Measurements from ENCODE around the gene TET2.

Gene TET2

GRCh38 chr4:105140684-105141490 is 5.8 kb upstream of the TET2 start:
- DNase-seq (ENCODE audit: low read depth): no peak

DNA sequence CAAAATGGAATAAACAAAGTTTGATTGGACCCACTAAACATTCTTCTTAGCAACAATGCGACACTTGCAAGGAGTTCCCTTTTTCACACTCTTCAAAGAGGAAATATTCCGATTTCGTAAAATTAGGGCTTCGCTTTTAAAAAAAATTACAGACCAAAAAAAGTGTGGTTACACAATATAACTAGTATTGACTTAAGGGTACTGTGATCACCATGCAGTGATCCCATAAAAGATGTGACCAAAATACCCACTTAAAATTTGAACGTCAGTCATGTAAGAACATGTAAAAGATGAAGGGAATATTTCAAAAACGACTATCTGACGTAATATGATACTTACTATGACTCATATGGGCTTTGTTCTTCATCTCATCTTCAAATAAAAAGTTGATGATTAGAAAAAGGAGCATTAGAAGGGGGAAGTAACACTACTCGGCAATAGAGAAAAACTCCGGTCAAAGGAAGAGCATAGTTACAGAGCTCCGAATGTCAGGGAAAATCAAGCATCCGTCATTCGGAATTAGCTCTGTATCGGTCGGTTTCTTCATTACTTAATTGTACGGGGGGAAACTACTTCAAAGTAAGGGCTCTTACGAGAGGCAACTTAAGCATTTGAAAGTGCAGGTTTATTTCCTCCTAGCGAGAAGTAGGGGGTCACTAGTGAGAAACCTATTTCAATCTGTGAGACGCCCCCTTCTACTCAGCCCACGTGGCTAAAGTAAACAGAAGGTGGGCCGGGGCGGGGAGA is 1.3 kb upstream of the TET2 start:
- no peak for DNase-seq (ENCODE audit: low read depth)

DNA sequence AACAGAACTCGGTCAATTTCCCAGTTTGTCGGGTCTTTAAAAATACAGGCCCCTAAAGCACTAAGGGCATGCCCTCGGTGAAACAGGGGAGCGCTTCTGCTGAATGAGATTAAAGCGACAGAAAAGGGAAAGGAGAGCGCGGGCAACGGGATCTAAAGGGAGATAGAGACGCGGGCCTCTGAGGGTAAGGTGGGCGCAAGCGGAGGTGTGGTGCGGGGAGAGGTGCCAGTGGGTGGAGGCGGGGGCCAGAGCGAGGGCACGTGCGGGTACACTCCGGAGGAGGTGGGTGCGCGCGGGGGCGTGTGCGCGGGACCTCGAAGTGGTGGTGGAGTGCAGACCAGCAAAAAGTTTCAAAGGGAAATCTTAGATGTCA is 787 bp upstream of the TET2 start:
- DNase-seq (ENCODE audit: low read depth): peak; percentile 13

- DNase-seq (ENCODE audit: low read depth): no peak
Measured at GRCh38 chr4:105147016-105147552, 408 bp downstream of the TET2 start.

DNA sequence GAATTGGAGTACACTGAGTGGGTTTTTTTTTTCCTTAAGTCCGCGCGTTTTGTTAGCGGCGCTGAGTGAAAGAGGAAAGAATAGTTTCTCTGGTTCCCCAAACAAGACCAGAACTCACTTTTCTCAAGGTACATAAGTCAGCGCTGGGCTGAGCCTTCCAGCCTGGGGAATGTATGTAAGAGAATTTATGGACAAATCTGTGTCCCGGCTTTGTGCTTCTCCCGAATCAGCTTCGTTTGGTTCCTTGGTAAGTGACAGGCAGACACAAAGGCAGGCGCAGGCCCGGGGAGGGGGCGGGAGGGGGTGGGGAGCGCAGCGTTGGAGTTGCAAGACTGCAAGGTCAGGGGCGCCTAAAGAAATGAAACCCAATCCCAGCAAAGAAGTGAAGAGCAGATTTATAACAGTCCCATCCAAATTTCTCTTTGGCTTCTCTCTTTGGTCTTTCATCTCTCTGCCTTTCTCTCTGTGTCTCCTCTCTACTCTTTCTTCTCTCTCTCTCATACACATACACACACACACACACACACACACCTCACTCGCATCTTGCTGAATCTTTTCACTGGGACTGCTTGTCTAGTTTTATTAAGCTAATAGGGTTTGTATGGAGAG is 981 bp downstream of the TET2 start:
- DNase-seq (ENCODE audit: low read depth): no peak

GRCh38 chr4:105148356-105148755 is 1.7 kb downstream of the TET2 start:
- no peak for DNase-seq (ENCODE audit: low read depth)

DNA sequence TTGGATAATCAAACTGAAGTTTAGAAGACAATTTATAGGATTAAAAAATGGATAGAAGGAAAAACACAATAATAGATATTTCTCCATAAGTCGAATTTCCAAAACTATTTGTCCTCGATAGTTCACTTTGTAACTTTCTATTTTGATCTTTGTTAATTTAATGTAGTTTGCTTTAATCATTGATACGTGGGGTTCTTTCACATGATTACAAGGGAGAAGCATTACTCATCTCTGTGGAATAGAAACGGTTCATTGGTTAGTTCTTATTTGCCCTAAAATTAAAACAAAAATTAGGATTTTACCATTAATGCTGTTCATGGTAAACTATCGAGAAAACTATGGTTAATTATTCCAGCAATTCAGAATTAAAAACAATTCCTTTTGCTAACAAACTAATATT is 2.1 kb downstream of the TET2 start:
- no peak for DNase-seq (ENCODE audit: low read depth)

DNA sequence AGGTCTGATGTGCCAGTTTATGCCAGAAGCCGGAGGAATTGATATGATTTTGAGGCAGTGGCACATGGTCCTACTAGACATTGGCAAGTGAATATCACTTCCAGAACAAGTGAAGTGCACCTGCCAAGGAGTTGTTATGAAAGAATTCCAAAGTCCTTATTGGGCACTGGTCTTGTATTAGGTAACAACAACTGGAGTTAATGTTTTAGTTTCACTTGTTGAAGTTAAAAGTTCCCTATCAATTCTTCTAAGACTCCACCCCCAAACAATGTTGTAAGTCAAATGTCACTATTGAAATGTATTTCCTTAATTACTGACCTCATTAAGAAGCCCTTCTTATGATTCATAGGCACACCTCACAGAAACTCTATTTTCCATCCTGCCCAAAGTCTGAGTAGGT is 3.1 kb downstream of the TET2 start:
- no peak for DNase-seq (ENCODE audit: low read depth)

DNA sequence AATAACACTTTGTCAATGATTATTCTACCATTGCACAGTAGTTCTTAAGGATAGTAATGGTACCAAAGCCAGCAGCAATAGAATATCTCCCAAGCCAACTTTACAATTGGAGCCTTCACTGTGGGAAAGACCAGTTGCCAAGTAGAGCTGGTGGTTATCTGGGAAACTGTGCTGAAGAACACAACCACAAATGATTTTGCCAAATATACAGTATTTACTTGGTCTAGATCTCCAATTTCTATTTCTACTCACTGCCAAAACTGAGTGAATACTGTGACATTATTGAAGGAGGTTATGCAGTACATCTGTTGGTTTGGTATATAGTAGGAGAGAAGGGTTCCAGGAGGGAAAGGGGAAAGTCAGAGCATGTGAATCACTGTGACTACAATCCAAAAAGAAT is 3.8 kb downstream of the TET2 start:
- no peak for DNase-seq (ENCODE audit: low read depth)

GRCh38 chr4:105153749-105154148 is 7.1 kb downstream of the TET2 start:
- no peak for DNase-seq (ENCODE audit: low read depth)

DNA sequence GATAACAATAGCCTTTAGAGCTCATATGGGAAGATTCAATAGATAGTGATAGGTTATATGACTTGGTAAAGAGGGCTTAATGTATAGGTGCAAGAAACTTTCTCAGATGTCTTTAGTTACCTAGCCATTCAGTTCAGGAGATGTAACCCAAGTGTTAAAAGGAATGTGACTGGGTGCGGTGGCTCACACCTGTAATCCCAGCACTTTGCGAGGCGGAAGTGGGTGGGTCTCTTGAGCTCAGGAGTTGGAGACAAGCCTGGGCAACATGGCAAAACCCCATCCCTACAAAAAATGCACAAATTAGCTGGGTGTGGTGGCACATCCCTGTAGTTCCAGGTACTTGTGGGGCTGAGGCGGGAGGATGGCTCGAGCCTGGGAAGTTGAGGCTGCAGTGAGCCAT is 7.9 kb downstream of the TET2 start:
- DNase-seq (ENCODE audit: low read depth): no peak

- no peak for DNase-seq (ENCODE audit: low read depth)
Measured at GRCh38 chr4:105155426-105155825, 8.8 kb downstream of the TET2 start.

GRCh38 chr4:105158837-105159236 is 12.2 kb downstream of the TET2 start:
- no peak for DNase-seq (ENCODE audit: low read depth)

DNA sequence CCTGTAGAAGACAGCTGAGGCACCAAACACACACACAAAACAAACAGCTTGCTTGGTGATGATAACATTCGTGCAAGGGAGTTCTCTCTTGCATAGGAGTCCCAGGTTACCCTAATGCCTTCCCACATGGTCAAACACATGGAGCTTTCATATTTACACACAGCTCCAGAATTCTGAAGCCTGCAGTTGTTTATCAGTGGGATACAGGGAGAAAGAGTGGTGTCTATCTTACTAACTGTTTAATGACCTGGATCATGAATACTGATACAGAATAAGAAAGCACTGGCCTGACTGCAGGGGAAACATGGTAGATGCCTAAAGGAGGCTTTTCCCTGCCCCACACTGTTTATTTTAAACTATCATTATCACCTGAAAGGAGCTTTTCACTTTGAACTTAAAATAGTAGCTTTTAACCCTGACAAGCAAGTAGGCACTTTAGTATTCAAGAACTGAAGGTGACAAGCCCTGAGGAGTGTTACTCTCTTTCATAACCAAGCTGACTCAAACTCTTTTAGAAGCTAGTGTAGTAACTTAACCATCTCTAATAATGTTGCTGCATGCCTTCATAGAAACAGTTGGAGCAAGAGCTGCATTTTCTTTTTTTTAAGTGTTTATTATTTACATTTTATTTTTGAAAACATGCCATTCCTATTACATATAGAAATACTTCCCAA is 15.6 kb downstream of the TET2 start:
- no peak for DNase-seq (ENCODE audit: low read depth)

DNA sequence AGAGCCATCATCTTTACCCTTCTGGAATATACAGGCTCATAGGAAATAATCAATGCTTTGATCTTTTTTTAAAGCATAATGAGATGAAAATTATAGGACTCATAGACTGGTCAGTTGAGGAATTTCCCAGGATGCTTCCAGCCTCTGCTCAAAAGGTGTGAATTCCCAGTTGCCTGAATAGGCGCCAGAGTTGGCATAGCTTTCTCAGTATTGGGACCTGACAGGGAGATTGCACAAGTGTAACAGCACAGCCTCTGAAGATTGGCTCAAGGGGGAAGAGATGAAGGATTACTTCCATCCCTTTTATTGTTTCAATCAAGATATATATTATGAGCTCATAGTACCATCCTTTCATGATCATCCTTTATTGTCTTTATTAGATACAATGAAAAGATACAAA is 17.9 kb downstream of the TET2 start:
- DNase-seq (ENCODE audit: low read depth): no peak

GRCh38 chr4:105166066-105166465 is 19.4 kb downstream of the TET2 start:
- no peak for DNase-seq (ENCODE audit: low read depth)

DNA sequence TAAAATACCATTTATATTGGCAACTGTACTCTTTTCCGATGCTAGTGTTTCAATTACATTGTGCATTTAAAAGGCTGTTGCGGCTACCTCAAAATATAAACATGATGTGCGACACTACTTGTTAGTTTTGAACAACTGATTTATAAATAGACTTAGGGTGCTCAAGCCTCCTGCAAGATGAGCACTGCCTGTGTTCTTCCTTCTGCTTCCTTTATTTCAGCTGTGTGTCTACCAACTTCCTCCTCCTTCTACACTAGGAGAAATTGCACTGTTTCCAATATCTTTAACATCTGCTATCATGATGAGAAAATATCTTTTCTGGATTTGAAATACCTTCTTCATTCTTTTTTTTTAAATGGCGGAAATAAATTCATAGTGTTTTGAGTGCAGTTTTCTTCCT is 24.0 kb downstream of the TET2 start:
- no peak for DNase-seq (ENCODE audit: low read depth)

DNA sequence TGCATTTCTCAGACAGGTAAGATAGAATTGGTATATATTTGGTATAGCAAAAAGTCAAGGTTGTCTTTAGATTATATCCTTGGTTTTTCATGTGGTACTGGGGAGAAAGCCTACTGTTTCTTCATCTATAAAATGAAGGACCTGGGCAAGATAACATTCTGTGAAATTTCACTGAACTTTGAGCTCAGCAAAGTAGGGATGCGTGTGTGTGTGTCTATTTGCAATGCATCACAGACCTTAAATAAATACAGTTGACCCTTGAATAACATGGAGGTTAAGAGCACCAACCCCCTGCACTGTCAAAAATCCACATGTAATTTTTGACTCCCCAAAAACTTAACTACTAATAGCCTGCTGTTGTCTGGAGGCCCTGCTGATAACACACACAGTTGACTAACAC is 25.2 kb downstream of the TET2 start:
- DNase-seq (ENCODE audit: low read depth): no peak

- no peak for DNase-seq (ENCODE audit: low read depth)
Measured at GRCh38 chr4:105174098-105174497, 27.4 kb downstream of the TET2 start.

- no peak for DNase-seq (ENCODE audit: low read depth)
Measured at GRCh38 chr4:105179539-105180401, 33.1 kb downstream of the TET2 start.

DNA sequence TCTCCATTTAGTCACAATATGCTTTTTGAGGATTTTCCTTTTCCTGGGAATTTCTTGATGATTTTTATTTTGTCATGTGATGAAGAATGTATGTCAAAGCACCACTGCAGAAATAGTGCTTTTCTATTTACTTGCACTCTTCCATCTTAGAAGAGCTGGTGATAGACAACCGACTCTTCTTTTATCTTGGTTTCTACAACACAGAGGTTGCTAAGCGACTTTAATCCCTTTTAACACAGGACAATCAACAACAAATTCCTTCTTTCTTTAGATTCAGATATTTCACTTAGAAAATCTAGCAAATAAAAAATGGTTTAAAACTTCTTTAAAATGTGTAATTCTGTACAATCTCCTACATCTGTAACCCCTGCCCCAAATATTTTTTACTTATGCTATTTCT is 34.6 kb downstream of the TET2 start:
- no peak for DNase-seq (ENCODE audit: low read depth)

Measured in stimulated activated CD8-positive, alpha-beta memory T cell treated with anti-CD3 and anti-CD28 coated beads, Interleukin-7, amount 100 ng/mL, for 24 hours (primary cell).